Measurements from ENCODE around the gene APBA2. TPM values are rescaled to one million over a fixed set of nuclear protein-coding genes. Genes with fewer than 3 reads are reported as not detected.

Gene APBA2
- polyA plus RNA-seq, 1 donor (not counting 4 experiments of a cell fraction or from before 2014, with no cell fraction given): 5.5 TPM

GRCh38 chr15:28986108-28986507, 100.3 kb downstream of the APBA2 start:
- Histone ChIP-seq H3K27me3 (ENCODE audit: control insufficient read depth, extremely low read depth, insufficient read depth, low read length) (no peaks in the 10 kb centered on the region), H3K36me3 (ENCODE audit: control insufficient read depth in 2 of 2, extremely low read depth in 1 of 2, insufficient read depth in 2 of 2, low read length in 2 of 2) (no peaks in the 10 kb centered on the region), H2AFZ (ENCODE audit: control insufficient read depth, low read length) (no peak overlapping the region), H4K20me1 (ENCODE audit: control insufficient read depth, extremely low read depth, insufficient read depth, low read length) (no peaks in the 10 kb centered on the region), H3K27ac (ENCODE audit: control insufficient read depth, insufficient read depth, low read length) (no peak overlapping the region), H3K79me2 (ENCODE audit: control insufficient read depth, insufficient read depth, low read length) (no peaks in the 10 kb centered on the region), H3K9me3 (ENCODE audit: control insufficient read depth, low read depth, low read length) (no peaks in the 10 kb centered on the region), H3K4me2 (ENCODE audit: control insufficient read depth, extremely low read depth, insufficient read depth, low read depth, low read length) (no peak overlapping the region), H3K9me1 (ENCODE audit: control insufficient read depth, extremely low read depth, insufficient read depth, low read length) (no peaks in the 10 kb centered on the region), H3K9ac (ENCODE audit: control insufficient read depth, extremely low read depth, insufficient read depth, low read length) (no peak overlapping the region), H3K4me1 (ENCODE audit: control insufficient read depth, extremely low read depth, insufficient read depth, low read length) (no peaks in the 10 kb centered on the region), H3K4me3 (ENCODE audit: control insufficient read depth in 2 of 3, extremely low read depth in 1 of 3, insufficient read depth in 2 of 3, low read depth in 1 of 3, low read length in 3 of 3) (no peak overlapping the region)
- FAIRE-seq (no peak), DNase-seq (ENCODE audit: low read depth, low spot score) (no peak)
- TF ChIP-seq, protein P1, sequence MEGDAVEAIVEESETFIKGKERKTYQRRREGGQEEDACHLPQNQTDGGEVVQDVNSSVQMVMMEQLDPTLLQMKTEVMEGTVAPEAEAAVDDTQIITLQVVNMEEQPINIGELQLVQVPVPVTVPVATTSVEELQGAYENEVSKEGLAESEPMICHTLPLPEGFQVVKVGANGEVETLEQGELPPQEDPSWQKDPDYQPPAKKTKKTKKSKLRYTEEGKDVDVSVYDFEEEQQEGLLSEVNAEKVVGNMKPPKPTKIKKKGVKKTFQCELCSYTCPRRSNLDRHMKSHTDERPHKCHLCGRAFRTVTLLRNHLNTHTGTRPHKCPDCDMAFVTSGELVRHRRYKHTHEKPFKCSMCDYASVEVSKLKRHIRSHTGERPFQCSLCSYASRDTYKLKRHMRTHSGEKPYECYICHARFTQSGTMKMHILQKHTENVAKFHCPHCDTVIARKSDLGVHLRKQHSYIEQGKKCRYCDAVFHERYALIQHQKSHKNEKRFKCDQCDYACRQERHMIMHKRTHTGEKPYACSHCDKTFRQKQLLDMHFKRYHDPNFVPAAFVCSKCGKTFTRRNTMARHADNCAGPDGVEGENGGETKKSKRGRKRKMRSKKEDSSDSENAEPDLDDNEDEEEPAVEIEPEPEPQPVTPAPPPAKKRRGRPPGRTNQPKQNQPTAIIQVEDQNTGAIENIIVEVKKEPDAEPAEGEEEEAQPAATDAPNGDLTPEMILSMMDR (optimal IDR thresholded peaks at IDR 0.05 in 1 of 3, IDR thresholded peaks at IDR 0.05 in 1 of 3, conservative IDR thresholded peaks at IDR 0.05 in 1 of 3; ENCODE audit: extremely low read depth in 1 of 3, insufficient read depth in 2 of 3, low read length in 3 of 3): no peak
- no peak for TF ChIP-seq EZH2 (IDR thresholded peaks at IDR 0.05; ENCODE audit: low read length)
- dilution Hi-C loops (cut with MboI; ENCODE audit: extremely low pct_ligation_motif_present, low sequenced_read_pairs): no loop called here

DNA sequence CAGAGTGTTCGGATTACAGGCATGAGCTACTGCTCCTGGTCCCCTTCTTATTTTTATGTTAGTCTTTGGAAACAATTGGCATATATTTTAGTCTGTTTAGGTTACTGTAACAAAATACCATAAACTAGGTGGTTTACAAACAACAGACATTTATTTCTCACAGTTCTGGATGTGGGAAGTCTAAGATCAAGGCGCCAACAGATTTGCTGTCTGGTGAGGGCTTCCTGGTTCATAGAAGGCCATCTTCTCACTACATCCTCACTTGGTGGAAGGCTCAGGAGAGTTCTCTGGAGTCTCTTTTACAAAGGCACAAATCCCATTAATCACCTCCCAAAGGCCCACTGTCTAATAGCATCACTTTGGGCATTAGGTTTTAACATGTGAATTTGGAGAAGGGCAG, 101.0 kb downstream of the APBA2 start:
- H3K36me3 ChIP-seq (ENCODE audit: control insufficient read depth in 2 of 2, extremely low read depth in 1 of 2, insufficient read depth in 2 of 2, low read length in 2 of 2): no peaks in the 10 kb centered on the region
- dilution Hi-C loops (cut with MboI; ENCODE audit: extremely low pct_ligation_motif_present, low sequenced_read_pairs): no loop called here
- no peaks in the 10 kb centered on the region for H3K9me1 ChIP-seq (ENCODE audit: control insufficient read depth, extremely low read depth, insufficient read depth, low read length)
- H3K4me1 ChIP-seq (ENCODE audit: control insufficient read depth, extremely low read depth, insufficient read depth, low read length): no peaks in the 10 kb centered on the region
- no peaks in the 10 kb centered on the region for H3K27me3 ChIP-seq (ENCODE audit: control insufficient read depth, extremely low read depth, insufficient read depth, low read length)
- H3K27ac ChIP-seq (ENCODE audit: control insufficient read depth, insufficient read depth, low read length): no peak overlapping the region
- H4K20me1 ChIP-seq (ENCODE audit: control insufficient read depth, extremely low read depth, insufficient read depth, low read length): no peaks in the 10 kb centered on the region
- no peak overlapping the region for H3K4me2 ChIP-seq (ENCODE audit: control insufficient read depth, extremely low read depth, insufficient read depth, low read depth, low read length)
- DNase-seq (ENCODE audit: low read depth, low spot score) (no peak), FAIRE-seq (no peak)
- no peak overlapping the region for H3K9ac ChIP-seq (ENCODE audit: control insufficient read depth, extremely low read depth, insufficient read depth, low read length)
- H2AFZ ChIP-seq (ENCODE audit: control insufficient read depth, low read length): no peak overlapping the region
- no peaks in the 10 kb centered on the region for H3K79me2 ChIP-seq (ENCODE audit: control insufficient read depth, insufficient read depth, low read length)
- no peaks in the 10 kb centered on the region for H3K9me3 ChIP-seq (ENCODE audit: control insufficient read depth, low read depth, low read length)
- no peak overlapping the region for H3K4me3 ChIP-seq (ENCODE audit: control insufficient read depth in 2 of 3, extremely low read depth in 1 of 3, insufficient read depth in 2 of 3, low read depth in 1 of 3, low read length in 3 of 3)
- TF ChIP-seq, protein P1 (optimal IDR thresholded peaks at IDR 0.05 in 1 of 3, IDR thresholded peaks at IDR 0.05 in 1 of 3, conservative IDR thresholded peaks at IDR 0.05 in 1 of 3; ENCODE audit: extremely low read depth in 1 of 3, insufficient read depth in 2 of 3, low read length in 3 of 3): no peak
- no peak for TF ChIP-seq EZH2 (IDR thresholded peaks at IDR 0.05; ENCODE audit: low read length)
